Endothelial cell of umbilical vein (primary cell): Measurements from ENCODE around the gene MAFF. TPM values are rescaled to one million over a fixed set of nuclear protein-coding genes. Genes with fewer than 3 reads are reported as not detected.
A peak's percentile ranks its signal among the peaks of the same experiment; 100 is the strongest.

ENCODE experiments used
- BruUV-seq: library from RNA; stranded (reverse); fragments of 400-500 nt; replicated peaks from 2 replicates; lab custom pipeline; 2021; lab: Mats Ljungman, UMichigan
- CTCF ChIA-PET: fragments of 300-600, 350-600 bp; sonication (Branson Sonifier 250); formaldehyde crosslinking; loops from one replicate; lab custom pipeline; 2021; ENCODE audit warnings: antibody characterized with exemption, inconsistent platforms; lab: Charles Lee
- POLR2A ChIA-PET: fragments of 300-600, 350-600 bp; sonication (Branson Sonifier 250); formaldehyde crosslinking; loops from one replicate; lab custom pipeline; 2021; ENCODE audit warnings: antibody characterized with exemption, inconsistent platforms; lab: Charles Lee
- DNase-seq: peaks from one replicate; pipeline ENCODE4 v3.0.0-alpha.2; 2011; ENCODE audit warnings: low read depth, low spot score
- FAIRE-seq: peaks from 2 replicates; lab custom pipeline; 2011; peaks lifted over from hg19 to GRCh38; lab: Jason Lieb, UNC
- H2AFZ ChIP-seq: 2 replicates; pipeline ENCODE4 v1.6.0; 2012; ENCODE audit warnings: low read depth, low read length, control low read depth, inconsistent platforms
- H3K27ac ChIP-seq: 2 replicates; pipeline ENCODE4 v1.5.1; 2011; ENCODE audit warnings: low read depth, mild to moderate bottlenecking, control low read depth, low read length, moderate library complexity; ENCODE audit not compliant: insufficient read depth
- H3K27me3 ChIP-seq, 2 experiments: 2 replicates each; pipeline versions ENCODE4 v1.6.0 to v1.6.1; 2011; ENCODE audit warnings: low read length in 2 of 2, mixed read lengths in 1 of 2; ENCODE audit not compliant: control insufficient read depth in 2 of 2, insufficient read depth in 2 of 2
- H3K36me3 ChIP-seq, 2 experiments: 2 replicates in 1 of 2; 3 replicates in 1 of 2; pipeline ENCODE4 v1.5.1; 2011; ENCODE audit warnings: low read length in 2 of 2, mild to moderate bottlenecking in 1 of 2, moderate library complexity in 1 of 2; ENCODE audit not compliant: control insufficient read depth in 2 of 2, insufficient read depth in 2 of 2; ENCODE audit errors: extremely low read depth in 1 of 2
- H3K4me1 ChIP-seq: 3 replicates; pipeline ENCODE4 v1.5.1; 2011; ENCODE audit warnings: mild to moderate bottlenecking, low read length; ENCODE audit not compliant: control insufficient read depth, insufficient read depth; ENCODE audit errors: extremely low read depth
- H3K4me2 ChIP-seq: 2 replicates; pipeline ENCODE4 v1.6.1; 2011; ENCODE audit warnings: low read length, control low read depth, mixed read lengths; ENCODE audit not compliant: insufficient read depth
- H3K4me3 ChIP-seq, 3 experiments: fragments of 200-600 bp in 1 of 3; sonication (generic), shearing (Covaris generic) in 1 of 3; replicated peaks in 1 of 3; 2 replicates each; pipeline ENCODE4 v1.5.1; 2011 to 2016; ENCODE audit warnings: control low read depth in 3 of 3, low read length in 3 of 3, mild to moderate bottlenecking in 2 of 3, inconsistent platforms in 1 of 3, low read depth in 1 of 3, moderate library complexity in 1 of 3; ENCODE audit not compliant: insufficient read depth in 1 of 3
- H3K79me2 ChIP-seq: 2 replicates; pipeline ENCODE4 v1.6.0; 2012; ENCODE audit warnings: low read length, inconsistent platforms; ENCODE audit not compliant: control insufficient read depth, insufficient read depth
- H3K9ac ChIP-seq: replicated peaks from 2 replicates; pipeline ENCODE3; 2011; ENCODE audit warnings: low read length, control low read depth; ENCODE audit not compliant: insufficient read depth; ENCODE audit errors: extremely low read depth
- H3K9me1 ChIP-seq: replicated peaks from 3 replicates; pipeline ENCODE4 v1.6.0; 2011; ENCODE audit warnings: mild to moderate bottlenecking, low read length; ENCODE audit not compliant: control insufficient read depth, insufficient read depth; ENCODE audit errors: extremely low read depth
- H3K9me3 ChIP-seq: replicated peaks from 2 replicates; pipeline ENCODE4 v1.5.1; 2012; ENCODE audit warnings: low read length, inconsistent platforms; ENCODE audit not compliant: control insufficient read depth, insufficient read depth
- H4K20me1 ChIP-seq: replicated peaks from 2 replicates; pipeline ENCODE3; 2011; ENCODE audit warnings: mild to moderate bottlenecking, low read length; ENCODE audit not compliant: control insufficient read depth, insufficient read depth; ENCODE audit errors: extremely low read depth
- CTCF ChIP-seq, 2 donors: IDR thresholded peaks; 1 replicate in 1 of 2; 2 replicates in 1 of 2; pipeline ENCODE4 v1.5.1; 2011; ENCODE audit warnings: low read length in 2 of 2, mild to moderate bottlenecking in 2 of 2, moderate library complexity in 2 of 2, control low read depth in 1 of 2, inconsistent platforms in 1 of 2, low read depth in 1 of 2; ENCODE audit not compliant: insufficient read depth in 1 of 2; ENCODE audit errors: extremely low read depth in 1 of 2
- EZH2 ChIP-seq: IDR thresholded peaks from 2 replicates; pipeline ENCODE4 v1.6.1; 2012; ENCODE audit warnings: borderline replicate concordance, low read depth, mild to moderate bottlenecking, moderate library complexity, low read length, inconsistent platforms; ENCODE audit not compliant: severe bottlenecking
- FOS ChIP-seq: IDR thresholded peaks from 2 replicates; pipeline ENCODE4 v1.6.1; 2011; ENCODE audit warnings: mild to moderate bottlenecking, low read length, moderate library complexity, borderline replicate concordance; ENCODE audit not compliant: insufficient read depth
- GATA2 ChIP-seq: IDR thresholded peaks from 2 replicates; pipeline ENCODE4 v1.7.0; 2011; ENCODE audit warnings: low read depth, mild to moderate bottlenecking, moderate library complexity, mixed read lengths, low read length; ENCODE audit not compliant: insufficient read length, insufficient read depth
- JUN ChIP-seq: IDR thresholded peaks from 2 replicates; pipeline ENCODE4 v1.6.1; 2011; ENCODE audit warnings: borderline replicate concordance, low read depth; ENCODE audit not compliant: insufficient read length, insufficient read depth
- MYC ChIP-seq: IDR thresholded peaks from one replicate; pipeline ENCODE4 v1.6.1; 2011; ENCODE audit warnings: mild to moderate bottlenecking, low read depth, low read length
- POLR2A ChIP-seq: IDR thresholded peaks from 2 replicates; pipeline ENCODE4 v1.6.1; 2012; ENCODE audit warnings: low read depth, mild to moderate bottlenecking, control low read depth, low read length
- POLR2AphosphoS5 ChIP-seq: IDR thresholded peaks from 2 replicates; pipeline ENCODE4 v1.6.1; 2012; ENCODE audit warnings: low read depth, mild to moderate bottlenecking, control low read depth, low read length, moderate library complexity; ENCODE audit not compliant: insufficient read depth
- dilution Hi-C: fragments of 300-500 bp; cut with MboI; formaldehyde crosslinking; loops from one replicate; pipeline ENCODE4 v1.15.0; 2019; ENCODE audit warnings: low sequenced_read_pairs; ENCODE audit not compliant: extremely low pct_ligation_motif_present
- intact Hi-C: fragments of 100-400 bp; cut with micrococcal nuclease; formaldehyde crosslinking; loops from one replicate; pipeline ENCODE4 v1.10.0; 2022
- polyA plus RNA-seq, 4 experiments: library from polyadenylated mRNA; depleted of rRNA in 3 of 4; stranded (reverse) in 3 of 4; unstranded in 1 of 4; fragments of >200 nt; gene quantifications; 2 replicates each; pipeline versions ENCODE4 v1.2.1 to v1.2.3, GENCODE V29; 2011 to 2012; ENCODE audit warnings: missing spikeins in 1 of 4
- total RNA-seq: library from RNA; stranded (reverse); gene quantifications from 2 replicates; pipeline ENCODE4 v1.2.3, GENCODE V29; 2021
- TF ChIP-seq, protein P1 (sequence below): IDR thresholded peaks from 2 replicates; pipeline ENCODE4 v1.6.1; 2011; ENCODE audit not compliant: insufficient read depth, insufficient read length

MAFF gene
- total and polyA plus RNA-seq, 2 donors (not counting 3 experiments of a cell fraction or from before 2014, with no cell fraction given): 29.0 to 61.2 TPM

DNA sequence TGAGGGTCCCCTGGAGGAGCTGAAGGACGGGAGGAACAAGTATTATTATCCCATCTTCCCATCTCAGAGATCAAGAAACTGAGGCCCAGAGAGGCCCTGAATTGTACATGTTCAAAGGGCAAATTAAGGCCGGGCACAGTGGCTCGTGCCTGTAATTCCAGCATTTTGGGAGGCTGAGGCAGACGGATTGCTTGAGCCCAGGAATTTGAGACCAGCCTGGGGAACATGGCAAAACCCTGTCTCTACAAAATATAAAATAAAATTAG is 28.2 kb upstream of the MAFF start:
- H4K20me1 ChIP-seq: no peaks in the 10 kb centered on the region
- intact Hi-C loops (loop anchor here (2.0 kb wide), 1 partner anchor 55 kb away; no protein-coding TSS in a partner anchor), dilution Hi-C loops (no loop called here)
- no peaks in the 10 kb centered on the region for H3K36me3 ChIP-seq
- ChIA-PET CTCF (interaction anchor here (1.2 to 1.7 kb wide), 3 partner anchors 28 to 59 kb away, joined by 3 to 5 read pairs (median 4); partner anchors contain the start of gene MAFF), POLR2A (no interaction called here)
- BruUV-seq: no TSS peak
- peak overlapping the region; percentile 99 for H3K27ac ChIP-seq
- no peaks in the 10 kb centered on the region for H3K9me3 ChIP-seq
- no peaks in the 10 kb centered on the region for H3K27me3 ChIP-seq
- peak overlapping the region; percentile 91 for H3K9ac ChIP-seq
- H3K9me1 ChIP-seq: no peaks in the 10 kb centered on the region
- FAIRE-seq: no peak
- H3K4me1 ChIP-seq: peaks cover 49% of the 10 kb centered on the region
- H2AFZ ChIP-seq: no peak overlapping the region
- H3K4me2 ChIP-seq: no peak overlapping the region
- no peak overlapping the region for H3K4me3 ChIP-seq
- TF ChIP-seq CTCF (IDR thresholded peaks at IDR 0.05; ENCODE audit: extremely low read depth in 1 of 2, insufficient read depth in 1 of 2, low read depth in 1 of 2, low read length in 2 of 2): no peak
- TF ChIP-seq MYC: no peak
- TF ChIP-seq POLR2A: no peak
- TF ChIP-seq, protein P1, sequence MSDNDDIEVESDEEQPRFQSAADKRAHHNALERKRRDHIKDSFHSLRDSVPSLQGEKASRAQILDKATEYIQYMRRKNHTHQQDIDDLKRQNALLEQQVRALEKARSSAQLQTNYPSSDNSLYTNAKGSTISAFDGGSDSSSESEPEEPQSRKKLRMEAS: no peak
- TF ChIP-seq POLR2AphosphoS5: no peak
- TF ChIP-seq EZH2: no peak
- no peak for TF ChIP-seq JUN
- no peak for TF ChIP-seq FOS
- TF ChIP-seq GATA2: no peak
- no peak for DNase-seq
- H3K79me2 ChIP-seq: no peaks in the 10 kb centered on the region
